VCaP (cell line): ENCODE measurements around the gene PTPRN2.

Source experiments
- H3K27ac ChIP-seq: fragments of 450-650 bp; 2 replicates; pipeline ENCODE4 v1.5.1; 2017
- TF ChIP-seq, protein P1 (sequence below): fragments of 450-650 bp; conservative IDR thresholded peaks from 2 replicates; pipeline ENCODE4 v1.5.1; 2017; ENCODE audit warnings: mild to moderate bottlenecking, moderate library complexity

The PTPRN2 gene

DNA sequence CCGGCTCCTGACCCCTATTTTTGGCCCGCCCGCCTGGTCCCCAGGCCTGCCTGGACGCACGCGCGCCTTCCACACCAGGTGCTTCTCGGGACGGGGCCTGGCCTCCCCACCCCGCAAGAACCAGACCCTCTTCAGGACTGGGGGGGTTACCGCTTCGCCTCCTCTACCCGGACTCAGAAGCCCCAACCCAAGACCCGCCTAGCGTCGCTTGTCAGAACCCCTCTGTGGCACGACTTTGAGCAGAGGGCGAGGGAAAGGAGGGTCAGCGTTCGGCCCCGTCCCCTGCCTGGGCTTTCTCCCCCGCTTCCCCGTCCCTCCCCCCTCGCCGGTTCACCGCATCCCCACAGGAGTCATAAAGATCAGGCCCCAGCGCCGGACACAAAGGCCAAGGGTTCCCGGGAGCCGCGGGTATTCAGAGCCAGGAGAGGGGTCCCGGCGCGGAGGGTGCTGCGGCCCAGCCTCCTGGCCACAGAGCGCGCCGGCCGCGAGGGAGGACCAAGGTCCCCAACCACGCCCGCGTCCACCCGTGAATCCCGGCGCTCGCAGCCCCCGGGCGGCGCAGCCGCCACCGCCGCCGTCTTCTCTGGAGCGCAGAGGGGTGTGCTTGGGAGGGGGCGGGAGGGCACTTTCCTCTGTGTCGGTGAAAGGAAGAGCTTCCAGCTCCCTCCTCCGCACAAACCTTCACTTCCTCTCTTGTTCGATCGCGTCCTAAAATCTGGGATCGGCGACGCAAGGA lies 898.9 kb downstream of the PTPRN2 start:
- no peak overlapping the region for H3K27ac ChIP-seq
- TF ChIP-seq, protein P1, sequence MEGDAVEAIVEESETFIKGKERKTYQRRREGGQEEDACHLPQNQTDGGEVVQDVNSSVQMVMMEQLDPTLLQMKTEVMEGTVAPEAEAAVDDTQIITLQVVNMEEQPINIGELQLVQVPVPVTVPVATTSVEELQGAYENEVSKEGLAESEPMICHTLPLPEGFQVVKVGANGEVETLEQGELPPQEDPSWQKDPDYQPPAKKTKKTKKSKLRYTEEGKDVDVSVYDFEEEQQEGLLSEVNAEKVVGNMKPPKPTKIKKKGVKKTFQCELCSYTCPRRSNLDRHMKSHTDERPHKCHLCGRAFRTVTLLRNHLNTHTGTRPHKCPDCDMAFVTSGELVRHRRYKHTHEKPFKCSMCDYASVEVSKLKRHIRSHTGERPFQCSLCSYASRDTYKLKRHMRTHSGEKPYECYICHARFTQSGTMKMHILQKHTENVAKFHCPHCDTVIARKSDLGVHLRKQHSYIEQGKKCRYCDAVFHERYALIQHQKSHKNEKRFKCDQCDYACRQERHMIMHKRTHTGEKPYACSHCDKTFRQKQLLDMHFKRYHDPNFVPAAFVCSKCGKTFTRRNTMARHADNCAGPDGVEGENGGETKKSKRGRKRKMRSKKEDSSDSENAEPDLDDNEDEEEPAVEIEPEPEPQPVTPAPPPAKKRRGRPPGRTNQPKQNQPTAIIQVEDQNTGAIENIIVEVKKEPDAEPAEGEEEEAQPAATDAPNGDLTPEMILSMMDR: no peak

DNA sequence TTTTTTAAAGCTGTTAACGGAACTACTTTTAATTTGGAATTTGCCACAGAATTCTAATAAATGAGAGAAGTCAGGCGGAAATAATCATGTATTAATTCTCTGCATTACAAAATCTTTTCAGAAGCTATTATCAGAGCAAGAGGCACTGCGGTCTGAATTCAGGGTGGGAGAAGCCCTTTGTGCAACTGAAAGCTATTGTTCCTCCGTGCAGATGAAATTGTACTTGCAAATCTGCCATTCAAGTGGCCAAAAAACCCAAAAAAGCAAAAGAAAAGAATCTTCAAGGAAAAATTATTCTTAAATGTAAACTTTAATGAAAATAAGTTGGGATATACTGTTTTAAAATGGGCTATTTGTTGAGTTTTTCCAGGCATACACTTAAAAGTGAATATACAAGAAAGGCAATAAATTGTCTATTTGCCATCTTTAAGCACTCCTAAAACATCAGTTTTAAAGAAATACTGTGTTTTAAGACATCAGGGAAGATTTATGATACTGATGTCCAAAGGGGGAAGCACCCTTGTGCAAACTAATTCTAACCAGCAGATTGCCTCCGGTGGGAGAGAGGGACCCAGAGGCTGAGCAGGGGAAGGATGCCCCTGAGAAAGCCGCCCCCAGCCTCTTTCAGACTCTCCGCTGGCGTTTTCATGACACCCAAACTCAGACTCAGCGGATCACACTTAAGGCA lies 899.6 kb downstream of the PTPRN2 start:
- H3K27ac ChIP-seq: no peak overlapping the region
- TF ChIP-seq, protein P1: no peak

DNA sequence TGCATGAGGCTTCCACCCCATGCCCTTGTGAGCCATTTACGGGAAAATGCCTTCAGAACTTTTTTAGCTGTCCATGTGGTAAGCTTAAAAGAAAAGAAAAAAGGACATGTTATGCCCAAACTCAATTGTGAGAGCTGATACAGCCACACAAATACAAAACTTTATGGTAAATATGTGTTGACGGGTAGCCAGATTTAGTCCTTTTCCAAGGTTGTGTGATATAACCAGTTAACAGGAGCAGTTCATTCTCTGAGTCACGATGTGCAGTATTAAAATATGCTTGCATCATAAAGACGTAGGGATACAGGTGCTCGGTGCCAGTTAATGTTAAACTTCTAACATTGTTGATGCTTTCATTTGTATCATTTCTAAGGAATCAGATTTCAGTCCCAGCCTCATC lies 900.5 kb downstream of the PTPRN2 start:
- TF ChIP-seq, protein P1: no peak
- no peak overlapping the region for H3K27ac ChIP-seq

DNA sequence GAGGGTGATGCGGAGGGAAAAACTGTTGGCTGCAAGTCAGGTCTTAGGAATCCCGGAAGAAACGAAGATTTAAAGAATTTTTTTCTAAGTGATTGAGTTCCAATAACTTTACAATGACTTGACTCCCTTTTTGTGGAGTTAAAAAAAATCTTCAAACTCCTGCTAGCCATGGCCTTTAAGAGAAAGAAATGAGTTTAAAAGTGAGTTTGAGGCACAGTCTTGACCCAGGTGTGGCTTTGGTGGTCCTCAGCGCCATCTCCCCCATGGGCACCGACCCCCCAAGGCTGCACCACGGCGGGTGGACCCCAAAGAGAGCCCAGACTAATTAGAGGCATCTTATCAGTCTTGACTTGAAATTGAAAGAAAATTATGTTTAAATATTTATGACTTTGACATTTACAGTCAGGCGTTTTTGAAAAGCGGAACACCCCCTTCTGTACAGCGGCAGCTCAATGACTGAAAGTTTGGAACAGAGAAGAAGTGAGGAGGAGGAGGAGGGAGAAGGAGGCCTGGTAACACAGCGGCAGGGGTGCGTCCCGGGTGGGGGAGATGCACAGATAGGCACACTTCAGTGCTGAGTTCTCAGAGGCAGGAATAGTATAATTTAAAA lies 901.2 kb downstream of the PTPRN2 start:
- H3K27ac ChIP-seq: no peak overlapping the region
- TF ChIP-seq, protein P1: no peak

DNA sequence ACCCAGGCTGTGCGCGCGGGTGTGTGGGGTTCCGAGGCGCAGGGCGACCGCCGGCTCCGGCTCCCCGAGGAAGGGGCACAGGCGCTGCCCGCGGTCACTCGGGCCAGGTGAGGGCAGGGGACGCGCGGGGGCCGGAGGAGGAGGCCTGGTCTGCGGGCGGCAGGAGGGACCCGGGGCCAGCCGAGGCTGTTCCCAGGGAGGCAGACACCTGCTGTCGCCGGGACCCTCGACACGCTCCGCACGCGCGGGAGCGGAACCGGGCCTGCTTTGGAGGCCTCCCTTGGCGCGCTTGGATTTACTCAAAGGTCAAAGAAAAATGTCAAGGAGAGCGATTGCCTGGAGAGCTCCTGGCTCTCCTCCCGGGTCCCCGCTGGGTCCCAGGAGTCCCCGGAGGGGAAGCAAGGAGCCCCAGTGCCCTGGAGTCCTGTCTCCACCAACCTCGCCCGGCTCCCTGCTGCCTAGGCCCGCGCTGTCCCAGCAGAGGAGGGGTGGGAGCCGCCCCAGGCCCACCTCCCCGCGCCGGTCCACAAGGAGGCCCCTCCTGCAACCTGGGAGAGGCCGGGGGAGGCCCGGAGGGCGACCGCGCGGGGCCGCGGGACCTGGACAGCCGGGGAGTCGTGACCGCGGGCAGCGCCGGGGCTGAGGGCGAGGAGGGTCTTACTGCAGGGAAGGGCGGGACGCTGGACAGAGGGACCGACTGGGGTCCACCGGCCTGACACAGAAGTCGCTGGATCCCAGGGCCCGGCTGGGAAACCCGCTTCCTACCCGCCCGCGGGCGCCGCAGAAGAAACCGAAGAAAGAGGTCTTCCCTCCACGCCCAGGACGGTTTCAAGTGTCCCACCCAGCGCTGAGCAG lies 902.0 kb downstream of the PTPRN2 start:
- TF ChIP-seq, protein P1: no peak
- H3K27ac ChIP-seq: no peak overlapping the region

DNA sequence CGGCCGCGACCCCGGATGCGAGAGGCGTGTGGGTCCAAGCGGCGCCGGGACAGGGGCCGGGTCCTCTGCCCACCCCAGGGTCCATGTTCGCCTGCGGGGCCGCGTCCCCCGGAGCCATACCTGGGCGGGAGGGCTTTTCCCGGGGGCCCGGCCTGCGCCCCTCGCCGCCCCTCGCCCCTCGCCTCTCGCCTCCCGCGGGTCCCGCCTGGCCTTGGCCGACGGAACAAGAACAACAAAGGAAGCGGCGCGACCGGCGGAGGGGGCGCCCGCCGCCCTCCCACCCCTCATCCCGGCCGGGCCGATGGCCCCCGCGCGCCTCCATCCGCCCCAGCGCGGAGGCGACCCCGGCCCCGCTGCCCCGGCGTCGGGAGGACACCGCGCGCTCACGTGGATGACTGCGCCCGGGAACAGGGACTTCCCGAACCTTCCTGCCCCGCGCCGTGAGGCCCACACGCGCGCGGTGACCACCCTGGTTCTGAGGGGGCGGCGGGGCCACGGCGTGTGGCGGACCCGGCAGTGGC lies 902.7 kb downstream of the PTPRN2 start:
- no peak overlapping the region for H3K27ac ChIP-seq
- TF ChIP-seq, protein P1: no peak
